ENCODE measurements around the gene CORO7. TPM values are rescaled to one million over a fixed set of nuclear protein-coding genes. Genes with fewer than 3 reads are reported as not detected.
"Not testable (repeated sequence)": the region's sequence is repeated elsewhere in the genome, so short reads cannot be mapped to it uniquely, and the experiment has no call there.

CORO7 gene
- polyA plus RNA-seq, 3 donors: 44.7 to 181 (median 68.4) TPM

- H3K36me3 Mint-ChIP-seq: peaks cover 9 to 14% of the 10 kb centered on the region in 2 donors
- H3K9ac ChIP-seq (ENCODE audit: insufficient read depth, low read length, poor library complexity, severe bottlenecking): no peak overlapping the region
- H3K4me3 Mint-ChIP-seq: no peak overlapping the region
- peaks cover 5 to 14% (median 13%) of the 10 kb centered on the region in 3 donors for H3K27me3 Mint-ChIP-seq (ENCODE audit: low read depth in 3 of 3)
- no peaks in the 10 kb centered on the region for H3K79me2 ChIP-seq (ENCODE audit: insufficient read depth, low read length)
- intact Hi-C loops (cut with micrococcal nuclease): loop anchor here in 1 of 2 donors (5.0 kb wide), 1 partner anchor 398 kb away; no protein-coding TSS in a partner anchor
- peaks cover 0 to 6% (median 0%) of the 10 kb centered on the region in 7 donors for H3K9me3 Mint-ChIP-seq
- no peaks in the 10 kb centered on the region for H3K4me1 Mint-ChIP-seq
- H2AFZ ChIP-seq (ENCODE audit: insufficient read depth, low read depth, low read length, poor library complexity, severe bottlenecking): no peak overlapping the region
- no peaks in the 10 kb centered on the region for H3K4me1 ChIP-seq (ENCODE audit: control insufficient read depth in 1 of 2, insufficient read depth in 2 of 2, low read length in 2 of 2)
- 90% methylated on average over 26 of the region's 32 CpGs for WGBS (ENCODE audit: insufficient coverage)
- H3K4me2 ChIP-seq (replicated peaks; ENCODE audit: extremely low read depth, low read length, poor library complexity, severe bottlenecking): no peak overlapping the region
- H3K27ac Mint-ChIP-seq: no peak overlapping the region
- no peak for TF ChIP-seq CTCF (IDR thresholded peaks at IDR 0.05)
- H3K4me3 ChIP-seq (replicated peaks in 1 of 3; ENCODE audit: low read depth in 2 of 3, low read length in 3 of 3): no peak overlapping the region
- H3K27me3 ChIP-seq (ENCODE audit: control insufficient read depth in 2 of 2, insufficient read depth in 2 of 2, low read length in 2 of 2): no peaks in the 10 kb centered on the region
- no peaks in the 10 kb centered on the region for H4K20me1 ChIP-seq (ENCODE audit: insufficient read depth, low read length)
- peaks cover 14 to 17% of the 10 kb centered on the region in 2 donors for H3K36me3 ChIP-seq (replicated peaks in 1 of 2; ENCODE audit: control insufficient read depth in 1 of 2, insufficient read depth in 2 of 2, low read length in 2 of 2)
- no peaks in the 10 kb centered on the region for H3K9me3 ChIP-seq (replicated peaks in 1 of 2; ENCODE audit: control insufficient read depth in 1 of 2, insufficient read depth in 1 of 2, low read length in 2 of 2)
- no peak for DNase-seq
- H3K27ac ChIP-seq (ENCODE audit: low read depth in 1 of 2, low read length in 2 of 2): no peak overlapping the region
Measured at GRCh38 chr16:4334724-4335495, 81.5 kb downstream of the CORO7 start.

- H3K9me3 ChIP-seq (replicated peaks in 1 of 2; ENCODE audit: control insufficient read depth in 1 of 2, insufficient read depth in 1 of 2, low read length in 2 of 2); H3K9me3 Mint-ChIP-seq; H3K36me3 Mint-ChIP-seq; H4K20me1 ChIP-seq (ENCODE audit: insufficient read depth, low read length); H3K4me2 ChIP-seq (replicated peaks; ENCODE audit: extremely low read depth, low read length, poor library complexity, severe bottlenecking); H3K4me1 Mint-ChIP-seq; H3K4me3 Mint-ChIP-seq; H3K27me3 ChIP-seq (ENCODE audit: control insufficient read depth in 2 of 2, insufficient read depth in 2 of 2, low read length in 2 of 2); DNase-seq; H2AFZ ChIP-seq (ENCODE audit: insufficient read depth, low read depth, low read length, poor library complexity, severe bottlenecking); H3K36me3 ChIP-seq (replicated peaks in 1 of 2; ENCODE audit: control insufficient read depth in 1 of 2, insufficient read depth in 2 of 2, low read length in 2 of 2); H3K4me1 ChIP-seq (ENCODE audit: control insufficient read depth in 1 of 2, insufficient read depth in 2 of 2, low read length in 2 of 2); H3K9ac ChIP-seq (ENCODE audit: insufficient read depth, low read length, poor library complexity, severe bottlenecking); H3K27ac ChIP-seq (ENCODE audit: low read depth in 1 of 2, low read length in 2 of 2); H3K27ac Mint-ChIP-seq; H3K4me3 ChIP-seq (replicated peaks in 1 of 3; ENCODE audit: low read depth in 2 of 3, low read length in 3 of 3); H3K79me2 ChIP-seq (ENCODE audit: insufficient read depth, low read length): not testable (repeated sequence)
- intact Hi-C loops (cut with micrococcal nuclease): loop anchor here in 1 of 2 donors (5.0 kb wide), 1 partner anchor 396 kb away; no protein-coding TSS in a partner anchor
- 80% methylated on average over 2 of the region's 9 CpGs for WGBS (ENCODE audit: insufficient coverage)
- peaks cover 9 to 18% (median 17%) of the 10 kb centered on the region in 3 donors for H3K27me3 Mint-ChIP-seq (ENCODE audit: low read depth in 3 of 3)
Measured at GRCh38 chr16:4333714-4334113, 82.7 kb downstream of the CORO7 start.

All from CD14-positive monocyte (primary cell).